Measurements from ENCODE around the gene CRYBG2.

DNA sequence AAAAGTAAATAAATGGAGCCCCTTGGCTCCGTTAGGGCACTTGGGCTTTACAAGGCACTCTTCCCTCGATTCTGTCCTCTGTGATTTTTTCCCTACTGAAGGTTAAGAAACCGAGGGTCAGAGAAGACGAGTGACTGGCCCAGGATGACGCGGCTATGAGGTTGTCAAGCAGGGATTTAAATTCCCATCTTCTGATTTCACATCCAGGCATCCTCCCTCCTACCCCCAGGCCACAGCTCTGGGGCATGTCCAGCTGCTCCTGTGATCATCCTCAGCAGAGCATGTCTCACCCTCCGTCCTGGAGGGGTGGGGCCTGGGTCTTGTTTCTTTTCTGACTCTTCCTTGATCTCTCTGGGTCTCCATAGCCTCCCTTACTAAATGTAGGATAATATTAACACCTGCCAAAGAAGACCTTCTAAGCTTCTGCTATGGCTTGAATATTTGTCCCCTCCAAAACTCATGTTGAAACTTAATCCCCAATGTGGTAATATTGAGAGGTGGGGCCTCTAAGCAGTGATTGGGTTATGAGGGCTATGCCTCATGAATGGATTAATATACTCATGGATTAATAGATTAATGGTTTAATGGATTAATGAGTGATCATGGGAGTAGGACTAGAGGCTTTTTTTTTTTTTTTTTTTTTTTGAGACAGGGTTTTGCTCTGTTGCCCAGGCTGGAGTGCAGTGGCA is 4.6 kb downstream of the CRYBG2 start:
- TF ChIP-seq, protein P1, sequence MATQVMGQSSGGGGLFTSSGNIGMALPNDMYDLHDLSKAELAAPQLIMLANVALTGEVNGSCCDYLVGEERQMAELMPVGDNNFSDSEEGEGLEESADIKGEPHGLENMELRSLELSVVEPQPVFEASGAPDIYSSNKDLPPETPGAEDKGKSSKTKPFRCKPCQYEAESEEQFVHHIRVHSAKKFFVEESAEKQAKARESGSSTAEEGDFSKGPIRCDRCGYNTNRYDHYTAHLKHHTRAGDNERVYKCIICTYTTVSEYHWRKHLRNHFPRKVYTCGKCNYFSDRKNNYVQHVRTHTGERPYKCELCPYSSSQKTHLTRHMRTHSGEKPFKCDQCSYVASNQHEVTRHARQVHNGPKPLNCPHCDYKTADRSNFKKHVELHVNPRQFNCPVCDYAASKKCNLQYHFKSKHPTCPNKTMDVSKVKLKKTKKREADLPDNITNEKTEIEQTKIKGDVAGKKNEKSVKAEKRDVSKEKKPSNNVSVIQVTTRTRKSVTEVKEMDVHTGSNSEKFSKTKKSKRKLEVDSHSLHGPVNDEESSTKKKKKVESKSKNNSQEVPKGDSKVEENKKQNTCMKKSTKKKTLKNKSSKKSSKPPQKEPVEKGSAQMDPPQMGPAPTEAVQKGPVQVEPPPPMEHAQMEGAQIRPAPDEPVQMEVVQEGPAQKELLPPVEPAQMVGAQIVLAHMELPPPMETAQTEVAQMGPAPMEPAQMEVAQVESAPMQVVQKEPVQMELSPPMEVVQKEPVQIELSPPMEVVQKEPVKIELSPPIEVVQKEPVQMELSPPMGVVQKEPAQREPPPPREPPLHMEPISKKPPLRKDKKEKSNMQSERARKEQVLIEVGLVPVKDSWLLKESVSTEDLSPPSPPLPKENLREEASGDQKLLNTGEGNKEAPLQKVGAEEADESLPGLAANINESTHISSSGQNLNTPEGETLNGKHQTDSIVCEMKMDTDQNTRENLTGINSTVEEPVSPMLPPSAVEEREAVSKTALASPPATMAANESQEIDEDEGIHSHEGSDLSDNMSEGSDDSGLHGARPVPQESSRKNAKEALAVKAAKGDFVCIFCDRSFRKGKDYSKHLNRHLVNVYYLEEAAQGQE (IDR thresholded peaks at IDR 0.05; ENCODE audit: insufficient read depth in 1 of 2, low read depth in 2 of 2, low read length in 1 of 2) = no peak
- TF ChIP-seq, protein P2, sequence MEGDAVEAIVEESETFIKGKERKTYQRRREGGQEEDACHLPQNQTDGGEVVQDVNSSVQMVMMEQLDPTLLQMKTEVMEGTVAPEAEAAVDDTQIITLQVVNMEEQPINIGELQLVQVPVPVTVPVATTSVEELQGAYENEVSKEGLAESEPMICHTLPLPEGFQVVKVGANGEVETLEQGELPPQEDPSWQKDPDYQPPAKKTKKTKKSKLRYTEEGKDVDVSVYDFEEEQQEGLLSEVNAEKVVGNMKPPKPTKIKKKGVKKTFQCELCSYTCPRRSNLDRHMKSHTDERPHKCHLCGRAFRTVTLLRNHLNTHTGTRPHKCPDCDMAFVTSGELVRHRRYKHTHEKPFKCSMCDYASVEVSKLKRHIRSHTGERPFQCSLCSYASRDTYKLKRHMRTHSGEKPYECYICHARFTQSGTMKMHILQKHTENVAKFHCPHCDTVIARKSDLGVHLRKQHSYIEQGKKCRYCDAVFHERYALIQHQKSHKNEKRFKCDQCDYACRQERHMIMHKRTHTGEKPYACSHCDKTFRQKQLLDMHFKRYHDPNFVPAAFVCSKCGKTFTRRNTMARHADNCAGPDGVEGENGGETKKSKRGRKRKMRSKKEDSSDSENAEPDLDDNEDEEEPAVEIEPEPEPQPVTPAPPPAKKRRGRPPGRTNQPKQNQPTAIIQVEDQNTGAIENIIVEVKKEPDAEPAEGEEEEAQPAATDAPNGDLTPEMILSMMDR (IDR thresholded peaks at IDR 0.05) = no peak
- TF ChIP-seq TCF7L2 (IDR thresholded peaks at IDR 0.05; ENCODE audit: low read depth, low read length) (no peak), POLR2AphosphoS5 (IDR thresholded peaks at IDR 0.05; ENCODE audit: low read depth, low read length) (no peak), SIN3A (IDR thresholded peaks at IDR 0.05; ENCODE audit: borderline replicate concordance, insufficient read depth, low read depth, low read length) (no peak)

All from Panc1 (cell line).